ENCODE data around the gene C10orf71. TPM values are rescaled to one million over a fixed set of nuclear protein-coding genes. Genes with fewer than 3 reads are reported as not detected.

Gene C10orf71
- total and polyA plus RNA-seq, 2 of the 8 experiments (the other 6 are each of a cell fraction or from before 2014, with no cell fraction given) = not detected

DNA sequence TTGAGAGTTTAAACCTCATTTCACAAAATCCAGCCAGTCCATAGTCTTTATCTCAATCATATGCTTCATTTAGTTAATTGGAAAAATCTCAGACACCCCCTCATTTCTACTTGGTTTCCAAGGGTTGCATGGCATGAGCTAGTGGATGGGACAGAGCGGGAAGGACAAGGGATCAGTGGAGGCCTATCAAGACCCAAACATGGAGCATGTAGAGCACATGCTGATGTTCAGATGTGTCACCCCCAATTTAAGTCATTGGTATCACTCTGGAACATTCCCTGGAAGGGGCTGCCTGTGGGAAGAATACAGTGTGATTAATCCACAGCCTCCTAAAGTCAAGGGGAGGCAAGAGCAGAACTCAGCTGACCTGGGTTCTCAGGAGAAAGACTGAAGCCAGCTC is 2.3 kb downstream of the C10orf71 start:
- no peak overlapping the region for H3K27ac ChIP-seq (ENCODE audit: low read depth, low read length)
- CTCF ChIA-PET (ENCODE audit: partially characterized antibody) = interaction anchor here (1.0 to 2.0 kb wide), 4 partner anchors 18 to 645 kb away, joined by 3 to 6 read pairs (median 3); no protein-coding TSS in a partner anchor
- H3K14ac ChIP-seq (ENCODE audit: insufficient read length) = no peak overlapping the region
- H2AK5ac ChIP-seq (ENCODE audit: low read depth, low read length) = no peak overlapping the region
- no peak overlapping the region for H4K91ac ChIP-seq (replicated peaks; ENCODE audit: insufficient read length, low read length)
- H2BK12ac ChIP-seq (ENCODE audit: low read depth, low read length) = no peak overlapping the region
- no peak overlapping the region for H4K8ac ChIP-seq (ENCODE audit: extremely low read depth, insufficient read depth, low read length)
- H2AFZ ChIP-seq (ENCODE audit: low read length) = no peak overlapping the region
- H3K4me2 ChIP-seq (ENCODE audit: insufficient read depth in 1 of 2, low read depth in 2 of 2, low read length in 2 of 2) = no peak overlapping the region
- no peaks in the 10 kb centered on the region for H3K36me3 ChIP-seq (ENCODE audit: control insufficient read depth in 2 of 4, insufficient read depth in 4 of 4, low read length in 3 of 4)
- H3K23me2 ChIP-seq (ENCODE audit: low read depth, low read length) = no peaks in the 10 kb centered on the region
- no peak overlapping the region for H2BK15ac ChIP-seq (ENCODE audit: low read length)
- no peak overlapping the region for H3K18ac ChIP-seq (ENCODE audit: extremely low read depth, low read length)
- H3K79me1 ChIP-seq (ENCODE audit: low read depth, low read length) = no peaks in the 10 kb centered on the region
- TF ChIP-seq SIX5 (IDR thresholded peaks at IDR 0.05; ENCODE audit: low read depth, low read length) (no peak), KDM4A (IDR thresholded peaks at IDR 0.05; ENCODE audit: low read depth, low read length, severe bottlenecking) (no peak), POU5F1 (IDR thresholded peaks at IDR 0.05; ENCODE audit: low read depth, low read length) (no peak)
- no peak overlapping the region for H3K23ac ChIP-seq (ENCODE audit: insufficient read length)
- POLR2A ChIA-PET (ENCODE audit: partially characterized antibody) = no interaction called here
- WGBS, 2 experiments (ENCODE audit: extremely low coverage in 1 of 2, insufficient coverage in 1 of 2, insufficient read length in 1 of 2, insufficient replicate concordance in 2 of 2, low coverage in 1 of 2, low lambda C conversion rate in 2 of 2, missing lambda C conversion rate in 1 of 2) = 90% methylated on average over 1 of the region's 1 CpG; no CpG with 5 or more reads in 1 of the 2 experiments
- no peak overlapping the region for H2BK20ac ChIP-seq (ENCODE audit: low read length)
- H3K4me1 ChIP-seq (replicated peaks in 1 of 4; ENCODE audit: control insufficient read depth in 3 of 4, insufficient read depth in 4 of 4, low read length in 3 of 4) = peaks cover 0 to 16% (median 5%) of the 10 kb centered on the region in 4 experiments; a peak in 6 of 7 replicates
- H2BK5ac ChIP-seq (ENCODE audit: low read depth, low read length) = no peak overlapping the region
- no peak overlapping the region for H3K4me3 ChIP-seq (ENCODE audit: extremely low read depth in 1 of 4, insufficient read depth in 2 of 4, low read depth in 3 of 4, low read length in 4 of 4)
- H2BK120ac ChIP-seq (replicated peaks; ENCODE audit: low read depth, low read length) = no peak overlapping the region
- no peaks in the 10 kb centered on the region for H4K20me1 ChIP-seq (replicated peaks in 1 of 2; ENCODE audit: control insufficient read depth in 1 of 2, insufficient read depth in 2 of 2, low read length in 2 of 2)
- H3K9me3 ChIP-seq (ENCODE audit: insufficient read depth in 2 of 2, low read depth in 1 of 2, low read length in 1 of 2) = no peaks in the 10 kb centered on the region
- DNase-seq (ENCODE audit: low read depth in 1 of 2, low spot score in 2 of 2) (no peak), FAIRE-seq (no peak)
- H4K5ac ChIP-seq (ENCODE audit: insufficient read length, low read depth, low read length) = no peak overlapping the region
- H3K4ac ChIP-seq (replicated peaks; ENCODE audit: insufficient read length, low read depth, low read length) = no peak overlapping the region
- no peak overlapping the region for H3K9ac ChIP-seq (replicated peaks in 1 of 4; ENCODE audit: extremely low read depth in 1 of 4, low read depth in 3 of 4, low read length in 3 of 4)
- H3K79me2 ChIP-seq (ENCODE audit: control insufficient read depth in 1 of 2, insufficient read depth in 2 of 2, low read length in 2 of 2) = no peaks in the 10 kb centered on the region
- no peak overlapping the region for H3K56ac ChIP-seq (replicated peaks; ENCODE audit: insufficient read length, low read depth, low read length)
- no peaks in the 10 kb centered on the region for H3K27me3 ChIP-seq (replicated peaks in 1 of 4; ENCODE audit: control insufficient read depth in 3 of 4, extremely low read depth in 1 of 4, insufficient read depth in 3 of 4, low read length in 3 of 4)
